Glomerular visceral epithelial cell (primary cell): ENCODE data around the gene OGDHL.
"Not testable (repeated sequence)": the region's sequence is repeated elsewhere in the genome, so short reads cannot be mapped to it uniquely, and the experiment has no call there.

Experiments
- DNase-seq: peaks from one replicate; pipeline ENCODE4 v3.0.0-alpha.2; 2016; ENCODE audit errors: extremely low spot score

Gene OGDHL

DNA sequence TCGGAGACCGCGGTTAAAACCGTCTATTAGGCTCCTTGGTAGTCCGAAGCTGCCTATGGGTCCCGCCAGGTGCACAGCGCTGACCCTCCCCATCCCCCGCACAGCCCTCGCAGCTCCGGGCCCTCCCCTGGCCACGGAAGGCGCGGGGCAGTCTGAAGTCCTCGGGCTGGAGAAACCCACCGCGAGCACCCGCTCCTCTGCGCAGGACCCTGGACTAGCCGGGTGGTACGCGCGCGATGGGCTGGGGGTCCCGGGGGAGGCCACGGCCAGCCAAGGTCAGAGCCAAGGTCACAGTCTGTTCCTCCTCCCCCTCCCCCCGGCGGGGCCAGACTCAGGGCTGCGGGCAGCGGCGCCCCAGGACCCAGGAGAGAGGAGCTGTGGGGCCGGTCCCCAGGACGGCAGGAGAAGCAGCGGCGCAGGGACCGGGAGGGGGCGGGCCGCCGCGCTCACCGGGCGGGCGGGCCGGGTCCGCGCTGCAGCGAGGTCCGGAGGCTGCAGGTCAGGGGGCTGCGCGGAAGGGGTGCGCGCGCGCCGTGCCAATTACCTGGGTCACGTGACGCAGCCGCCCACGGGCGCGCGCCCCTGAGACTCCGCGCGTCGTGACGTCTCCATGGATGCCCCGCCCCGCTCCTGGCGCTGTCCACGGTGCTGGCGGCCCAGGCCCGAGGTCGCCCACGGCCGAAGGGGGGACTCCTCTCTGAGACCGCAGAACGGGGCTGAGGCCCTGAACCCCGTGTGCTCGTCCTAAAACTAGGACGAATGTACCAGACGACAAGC lies at the start of gene OGDHL:
OGDHL (minus strand) TSS at position 535 of the 777 bp plus-strand sequence. CDS start 3,731 bp downstream, outside the sequence.
- peak; percentile 66 for DNase-seq

DNA sequence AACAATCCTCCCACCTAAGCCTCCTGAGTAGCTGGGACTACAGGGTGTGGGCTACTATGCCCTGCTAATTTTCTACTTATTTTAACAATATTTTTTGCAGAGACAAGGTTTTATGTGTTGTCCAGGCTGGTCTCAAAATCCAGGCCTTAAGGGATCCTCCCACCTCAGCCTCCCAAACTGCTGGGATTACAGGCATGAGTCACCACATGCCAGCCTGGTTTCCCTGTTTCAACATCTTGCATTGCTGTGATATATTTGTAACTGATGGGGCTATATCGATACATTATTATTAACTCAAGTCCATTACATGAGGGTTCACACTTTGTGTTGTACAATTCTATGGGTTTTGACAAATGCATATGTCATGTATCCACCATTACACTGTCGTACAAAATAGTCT lies 41.9 kb upstream of the OGDHL start:
- no peak for DNase-seq

DNA sequence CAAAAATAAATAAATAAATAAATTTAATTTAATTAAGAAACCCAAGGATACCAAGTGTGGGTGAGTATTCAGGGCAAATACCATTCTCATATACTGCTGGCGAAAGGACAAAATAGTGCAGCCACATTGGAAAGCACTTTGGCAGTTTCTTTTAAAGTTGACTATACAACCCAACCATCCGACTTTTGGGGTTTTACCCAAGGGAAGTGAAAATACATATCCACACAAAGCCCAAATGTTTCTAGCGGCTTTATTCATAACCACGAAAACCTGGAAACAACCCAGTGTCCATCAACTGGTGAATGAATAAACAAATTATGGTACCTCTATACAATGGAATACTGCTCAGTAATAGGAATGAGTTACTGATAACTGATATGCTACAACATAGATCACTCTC lies 36.2 kb upstream of the OGDHL start:
- DNase-seq = no peak

DNA sequence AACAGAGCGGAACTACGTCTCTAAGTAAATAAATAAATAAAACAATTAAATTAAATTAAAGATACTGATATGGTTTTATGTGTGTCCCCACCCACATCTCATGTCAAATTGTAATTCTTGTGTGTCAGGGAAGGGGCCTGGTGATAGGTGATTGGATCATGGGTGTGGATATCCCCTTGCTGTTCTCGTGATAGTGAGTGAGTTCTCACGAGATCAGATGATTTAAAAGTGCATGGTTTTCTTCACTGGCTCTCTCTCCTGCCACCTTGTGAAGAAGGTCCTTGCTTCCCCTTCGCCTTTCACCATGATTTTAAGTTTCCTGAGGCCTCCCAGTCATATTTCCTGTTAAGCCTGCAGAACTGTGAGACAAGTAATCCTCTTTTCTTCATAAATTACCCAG lies 29.0 kb upstream of the OGDHL start:
- DNase-seq = no peak

DNA sequence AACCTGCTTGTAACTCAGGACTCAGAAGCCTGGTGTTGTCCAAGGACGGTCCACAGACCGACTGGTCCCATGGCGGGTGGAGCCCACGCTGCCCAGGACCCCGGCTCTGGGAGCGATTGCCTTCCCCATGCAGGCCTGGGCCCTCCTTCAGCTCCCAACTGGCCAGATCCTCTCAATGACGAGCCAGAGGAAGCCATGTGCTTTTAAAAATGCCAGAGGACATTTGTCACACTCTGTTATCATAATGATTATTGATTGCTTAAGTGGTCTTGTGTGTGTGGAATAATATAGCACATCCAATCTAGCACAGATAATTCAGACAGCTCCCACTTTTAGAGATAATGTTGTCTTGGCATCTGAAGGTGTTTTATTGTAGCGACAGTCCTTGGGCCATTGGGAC lies 22.6 kb upstream of the OGDHL start:
- no peak for DNase-seq

DNA sequence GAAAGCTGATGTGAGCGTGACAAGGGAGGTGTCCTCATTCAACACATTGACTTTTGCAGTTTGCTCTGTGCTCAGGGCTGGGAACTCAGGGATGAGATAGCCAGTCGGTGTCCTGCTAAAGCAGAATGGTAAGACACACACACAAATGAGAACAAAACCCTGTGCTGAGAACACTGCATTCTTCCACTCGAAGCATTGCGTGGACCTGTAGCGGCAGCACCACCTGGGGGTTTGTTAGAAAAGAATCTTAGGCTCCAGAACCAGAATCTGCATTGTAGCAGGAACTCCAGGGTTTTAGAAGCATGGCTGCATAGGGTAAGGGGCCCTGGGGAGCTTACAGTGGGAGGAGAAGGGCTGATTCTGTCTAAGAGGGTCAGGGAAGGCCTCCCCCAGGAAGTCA lies 21.5 kb upstream of the OGDHL start:
- no peak for DNase-seq

DNA sequence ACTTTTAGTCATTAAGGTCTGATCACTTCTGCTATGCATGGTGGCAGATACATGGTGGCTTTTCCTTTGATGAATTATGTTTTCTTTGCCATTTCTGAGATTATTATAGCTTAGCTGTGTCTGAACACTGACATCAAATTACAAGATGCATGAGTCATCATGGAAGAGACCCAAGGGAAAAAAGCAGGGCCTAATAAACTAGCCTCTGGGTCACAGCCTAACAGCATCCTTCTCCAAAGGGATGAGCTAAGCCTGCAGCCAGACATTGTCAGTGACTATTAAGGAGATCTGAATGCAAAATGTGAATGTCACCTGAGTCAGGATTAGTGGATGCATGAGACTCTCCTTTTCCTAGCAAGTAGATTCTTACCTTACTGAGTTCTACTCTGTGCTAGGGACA lies 19.1 kb upstream of the OGDHL start:
- DNase-seq = no peak

DNA sequence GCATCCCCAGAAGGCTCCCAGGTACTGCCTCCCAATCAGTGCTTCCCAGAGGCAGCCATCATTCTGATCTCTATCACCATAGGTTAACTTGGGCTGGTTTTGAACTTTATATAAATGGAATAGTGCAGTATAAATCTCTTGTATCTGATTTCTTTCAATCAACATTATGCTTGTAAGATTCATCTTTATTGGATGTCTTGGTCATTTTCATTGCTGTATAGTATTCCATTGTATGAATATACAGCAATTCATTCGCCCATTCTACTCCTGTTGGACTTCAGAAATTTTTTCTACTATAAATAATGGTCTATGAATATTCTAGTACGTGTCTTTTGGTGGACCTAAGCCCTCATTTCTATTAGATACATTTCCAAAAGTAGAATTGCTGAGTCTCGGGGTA lies 16.1 kb upstream of the OGDHL start:
- no peak for DNase-seq

DNA sequence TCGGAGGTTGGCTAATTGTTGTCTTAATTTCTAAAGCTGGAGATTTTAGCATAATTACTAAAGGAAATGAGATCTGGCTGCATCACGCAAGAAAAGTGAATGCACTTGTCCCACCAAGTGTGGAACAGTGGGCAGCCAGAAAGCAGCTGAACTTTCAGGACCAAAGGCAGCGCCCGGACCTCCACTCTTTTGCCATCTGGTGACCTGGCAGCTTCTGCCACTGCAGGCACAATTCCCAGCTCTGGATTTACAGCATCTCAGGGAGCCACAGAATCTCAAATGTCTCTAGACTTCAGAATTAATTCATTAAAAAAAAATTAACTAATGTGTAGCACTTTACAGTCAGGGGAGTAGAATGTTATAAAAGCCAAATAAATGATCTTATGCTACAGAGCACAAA lies 14.7 kb upstream of the OGDHL start:
- no peak for DNase-seq

DNA sequence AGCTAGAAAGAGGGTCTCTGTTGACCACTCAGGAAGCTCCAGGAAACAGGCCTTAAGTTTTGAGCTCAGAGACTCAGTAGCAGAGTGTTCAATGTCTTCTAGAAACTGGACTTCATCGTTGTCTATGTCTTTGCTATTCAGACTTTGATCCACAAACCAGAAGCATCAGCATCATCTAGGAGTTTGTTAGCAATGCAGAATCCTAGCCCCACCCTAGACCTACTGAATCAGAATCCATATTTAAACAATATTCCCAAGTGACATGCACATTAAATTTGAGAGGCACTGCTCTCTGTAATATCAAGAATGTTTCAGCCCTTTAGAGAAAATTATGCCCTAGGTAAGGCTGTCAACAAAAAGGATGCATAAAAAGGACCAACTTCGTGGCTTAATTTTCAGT lies 12.9 kb upstream of the OGDHL start:
- no peak for DNase-seq

DNA sequence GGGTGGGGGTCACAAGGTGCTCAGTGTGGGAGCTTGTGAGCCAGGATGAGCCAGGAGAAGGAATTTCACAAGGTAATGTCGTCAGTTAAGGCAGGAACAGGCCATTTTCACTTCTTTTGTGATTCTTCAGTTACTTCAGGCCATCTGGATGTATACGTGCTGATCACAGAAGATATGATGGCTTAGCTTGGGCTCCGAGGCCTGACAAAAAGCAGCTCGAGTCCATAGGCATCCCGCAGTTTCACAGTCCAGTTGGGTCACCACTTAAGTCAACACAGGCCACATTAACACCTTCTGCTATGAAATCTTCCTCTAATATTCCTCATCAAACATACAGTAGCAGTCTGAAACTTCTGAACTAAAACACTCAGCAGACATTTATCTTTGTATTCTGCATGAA lies 10.8 kb upstream of the OGDHL start:
- DNase-seq = not testable (repeated sequence)

DNA sequence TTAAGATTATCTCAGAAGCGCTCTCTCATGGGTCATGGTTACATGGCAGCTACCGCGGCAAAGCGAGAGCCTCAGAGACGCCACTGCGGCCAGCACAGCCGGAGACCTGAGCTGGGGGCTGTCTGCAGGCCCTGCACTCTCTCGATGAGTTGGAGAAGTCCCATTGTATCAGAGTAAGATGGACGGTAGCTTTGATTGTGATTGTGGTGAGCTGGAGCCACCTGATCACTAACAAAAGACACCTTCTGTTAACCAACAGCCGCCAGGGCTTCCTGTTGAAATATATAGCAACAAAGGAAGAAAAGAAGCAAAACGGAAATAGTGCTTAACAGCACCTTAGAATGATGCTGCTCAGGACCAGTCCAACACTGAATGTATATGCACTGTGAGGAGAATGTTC lies 8.9 kb upstream of the OGDHL start:
- not testable (repeated sequence) for DNase-seq

DNA sequence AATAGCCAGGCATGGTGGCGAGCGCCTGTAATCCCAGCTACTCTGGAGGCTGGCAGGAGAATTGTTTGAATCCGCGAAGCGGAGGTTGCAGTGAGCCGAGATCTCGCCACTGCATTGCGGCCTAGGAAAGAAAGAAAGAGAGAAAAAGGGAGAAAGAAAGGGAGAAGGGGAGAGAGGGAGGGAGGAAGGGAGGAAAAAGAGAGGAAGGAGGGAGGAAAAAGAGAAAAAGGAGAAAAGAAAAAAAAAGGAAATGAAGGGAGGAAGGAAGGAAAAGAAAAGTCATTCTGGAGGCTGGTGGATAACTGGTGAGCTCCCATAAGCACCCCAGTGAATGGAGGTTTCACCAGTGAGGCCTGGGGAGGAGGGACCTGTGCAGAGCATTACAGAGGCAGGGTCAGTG lies 7.6 kb upstream of the OGDHL start:
- DNase-seq = no peak

DNA sequence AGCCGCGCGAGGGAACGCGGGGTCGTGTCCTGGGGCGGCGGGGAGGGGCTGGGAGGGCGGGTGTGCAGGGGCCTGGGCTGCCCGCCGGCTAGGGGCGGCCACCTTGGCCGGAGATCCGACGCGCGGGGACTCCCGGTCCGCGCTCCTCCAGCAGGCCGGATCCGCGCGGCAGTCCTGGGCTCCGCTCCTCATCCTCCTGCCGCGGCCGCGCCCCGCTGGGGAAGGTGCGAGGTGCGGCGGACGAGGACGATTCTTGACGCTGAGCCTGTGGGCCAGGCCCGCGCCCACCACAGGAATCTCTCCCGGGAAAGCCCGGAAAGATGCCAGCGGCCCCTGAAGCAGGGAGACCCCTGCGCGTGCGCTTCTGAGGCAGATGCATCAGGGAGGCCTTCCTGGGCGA lies 6.6 kb upstream of the OGDHL start:
- DNase-seq = no peak

DNA sequence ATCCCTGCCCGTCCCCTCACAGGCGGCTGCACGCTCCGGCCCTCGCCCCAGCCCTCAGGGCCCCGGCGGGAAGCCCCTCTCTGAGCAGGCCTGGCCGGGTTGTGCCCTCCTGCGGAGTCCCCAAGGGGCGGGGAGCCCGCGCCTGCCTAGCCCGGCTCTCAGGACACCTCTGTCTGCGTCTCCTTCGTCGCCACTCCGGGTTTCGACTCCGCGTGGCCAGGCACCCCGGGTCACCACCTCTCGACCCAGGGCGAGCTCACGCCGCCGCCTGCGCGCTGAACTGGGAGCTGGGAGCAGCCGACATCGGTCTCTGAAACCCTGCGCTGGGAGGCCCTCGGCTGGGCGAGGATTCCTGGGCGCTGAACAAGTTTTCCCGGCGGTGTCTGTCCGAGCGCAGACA lies 6.2 kb upstream of the OGDHL start:
- no peak for DNase-seq

DNA sequence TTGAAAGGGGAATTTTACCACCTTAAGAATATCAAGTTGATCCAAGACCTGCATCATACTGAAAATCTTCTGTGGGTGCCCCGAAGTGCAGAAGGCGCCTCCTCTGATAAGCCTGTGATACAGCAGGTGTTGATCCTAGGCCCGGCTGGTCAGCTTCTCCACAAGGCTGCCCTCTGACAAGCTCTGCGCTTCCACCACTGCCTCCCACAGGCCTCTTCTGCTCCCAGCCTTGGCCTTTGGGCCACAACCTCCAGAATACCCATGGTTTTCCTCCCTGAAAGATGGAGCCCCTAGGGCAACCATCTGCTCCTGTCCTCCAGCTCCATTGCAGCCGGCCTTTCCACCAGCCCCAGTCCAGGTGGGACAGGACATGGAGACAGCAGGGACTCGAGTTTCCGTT lies 5.6 kb upstream of the OGDHL start:
- no peak for DNase-seq

DNA sequence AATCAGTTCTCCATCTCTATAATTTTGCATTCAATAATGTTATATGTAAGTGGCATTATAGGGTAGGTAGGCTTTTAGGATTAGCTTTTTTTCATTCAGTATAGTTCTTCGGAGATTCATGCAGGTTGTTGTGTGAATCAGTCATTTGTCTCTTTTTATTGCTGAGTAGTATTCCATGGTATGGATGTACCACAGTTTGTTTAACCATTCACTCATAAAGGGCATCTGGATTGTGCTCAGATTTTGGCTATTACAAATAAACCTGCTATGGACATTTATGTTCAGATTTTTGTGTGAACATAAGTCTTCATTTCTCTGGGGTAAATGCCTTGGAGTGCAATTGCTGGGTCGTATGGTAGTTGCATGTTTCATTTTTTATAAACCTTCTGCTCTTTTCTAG lies 4.4 kb upstream of the OGDHL start:
- DNase-seq = no peak

DNA sequence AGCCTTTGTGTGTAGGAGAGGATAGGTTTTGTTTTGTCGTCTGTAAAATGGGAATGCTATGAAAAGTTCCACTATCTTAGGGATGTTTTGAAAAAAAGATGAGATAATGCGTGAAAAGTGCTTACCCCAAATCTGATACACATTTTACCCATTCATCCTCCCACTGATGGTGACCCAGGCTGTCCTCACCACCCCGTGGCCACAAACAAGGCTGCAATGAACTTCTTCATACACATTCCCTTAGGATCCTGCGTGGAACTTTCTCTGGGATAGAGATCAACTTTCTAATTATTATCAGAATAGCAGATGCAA lies 399 bp upstream of the OGDHL start:
- DNase-seq = no peak

DNA sequence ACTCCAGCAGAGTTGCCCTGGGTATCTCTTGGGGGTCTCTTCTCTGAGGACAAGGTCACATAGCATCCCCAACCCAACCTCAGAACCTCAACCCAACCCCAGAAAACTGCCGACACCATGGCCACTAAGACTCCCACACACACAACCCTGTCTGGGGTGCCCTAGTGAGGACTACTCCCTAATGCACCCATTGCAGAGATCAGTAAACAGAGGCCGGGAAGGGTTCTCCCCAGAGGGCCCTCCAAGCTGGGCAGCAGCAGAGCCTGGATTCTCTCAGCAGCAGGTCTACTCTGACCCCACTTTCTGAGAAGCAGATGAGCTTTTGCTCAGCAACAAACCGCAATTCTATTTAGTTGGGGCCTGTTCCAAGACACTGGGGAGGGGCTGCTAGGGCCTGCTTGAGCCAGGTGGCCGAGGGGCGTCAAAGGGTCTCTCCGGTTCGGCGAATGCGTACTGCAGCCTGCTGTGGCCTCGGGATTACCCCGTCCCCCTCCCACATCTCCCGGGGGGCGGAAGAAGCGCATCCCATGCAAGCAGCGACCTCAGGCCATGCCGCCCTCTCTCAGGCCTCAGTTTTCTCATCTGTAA lies 828 bp downstream of the OGDHL start:
- no peak for DNase-seq

DNA sequence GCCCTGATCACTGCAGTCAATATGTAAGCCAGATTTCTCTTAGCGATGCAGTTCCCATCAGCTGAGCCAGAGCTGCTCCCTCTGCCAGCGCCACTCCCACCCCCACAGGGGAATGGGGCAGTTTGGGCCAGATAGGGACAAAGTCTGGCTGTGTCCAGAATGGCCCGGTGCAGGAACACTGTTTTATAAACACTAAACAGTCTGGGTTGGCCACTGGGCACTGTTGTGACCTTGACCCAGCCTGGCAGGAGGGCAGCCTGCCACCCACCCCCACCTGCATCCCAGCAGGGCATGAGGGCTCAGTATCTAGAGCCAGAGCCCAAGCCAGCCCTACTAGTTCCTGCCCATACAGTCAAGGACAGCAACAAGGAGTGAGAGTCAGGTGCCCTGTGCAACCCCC lies 1.3 kb downstream of the OGDHL start:
- no peak for DNase-seq

DNA sequence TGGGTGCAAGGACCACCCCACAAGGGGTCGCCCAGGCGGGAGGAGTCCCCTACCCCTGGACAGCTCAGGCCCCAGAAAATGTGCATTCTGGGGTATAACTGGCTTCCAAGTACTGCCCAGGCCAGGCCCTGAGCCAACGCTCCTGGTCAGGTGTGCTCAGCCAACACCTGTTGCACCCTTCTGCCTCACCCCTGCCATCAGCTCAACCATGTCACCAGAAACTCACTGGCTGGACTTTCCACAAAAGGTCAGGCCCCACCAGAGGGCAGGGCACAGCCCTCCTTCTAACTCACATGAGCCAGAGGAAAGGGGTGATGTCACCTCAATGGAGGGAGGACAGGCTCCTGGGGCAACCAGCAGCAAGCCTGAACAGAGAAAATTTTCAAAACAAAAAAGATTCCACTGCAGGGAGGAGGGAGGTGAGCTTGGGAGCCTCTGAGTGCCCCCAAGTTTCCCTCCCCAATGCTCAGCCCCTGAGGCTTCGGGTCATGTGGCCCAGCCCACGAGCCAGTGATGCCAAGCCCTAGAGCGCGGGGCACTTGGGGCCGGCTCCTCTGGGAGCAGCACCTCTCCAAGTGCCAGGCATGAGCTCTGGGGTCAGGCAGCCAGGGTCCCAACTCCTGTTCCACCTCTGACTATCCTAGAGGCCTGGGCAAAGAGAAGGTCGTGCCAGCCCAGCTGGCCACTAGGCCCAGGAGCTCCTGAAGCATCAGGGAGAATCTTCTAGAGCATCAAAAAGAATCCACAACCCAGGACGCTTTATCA lies 2.2 kb downstream of the OGDHL start:
- DNase-seq = no peak

DNA sequence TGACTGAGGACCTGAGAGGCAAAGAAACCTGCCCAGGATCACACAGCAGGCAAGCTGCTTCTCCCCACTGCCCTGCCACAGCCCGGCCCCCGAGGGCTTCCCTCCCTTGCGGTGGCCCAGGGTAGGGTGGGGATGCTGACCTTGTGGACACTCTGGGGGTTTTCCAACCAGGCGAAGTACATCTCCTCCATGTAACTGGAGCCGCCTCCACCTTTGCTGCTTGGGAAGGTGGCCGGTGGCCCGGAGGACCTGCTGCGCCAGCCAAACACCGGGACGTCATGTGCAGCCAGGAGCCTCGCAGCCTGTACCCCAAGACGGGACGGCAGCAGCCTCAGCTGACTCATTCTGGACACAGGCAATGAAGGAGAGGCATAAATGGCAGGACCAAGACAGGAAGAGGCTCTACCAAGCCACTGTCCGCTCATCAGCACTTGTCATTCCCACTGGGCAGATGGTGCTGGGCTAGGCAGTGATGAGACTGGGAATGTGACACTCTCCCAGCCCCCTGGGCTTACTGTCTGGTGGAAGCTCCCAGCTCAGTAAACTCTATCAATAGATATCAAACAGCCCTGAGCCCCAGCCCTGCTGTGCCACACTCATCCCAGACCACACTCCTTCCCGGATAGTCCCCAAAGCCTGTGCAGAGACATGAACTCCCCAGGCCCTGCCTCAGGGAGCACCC lies 3.7 kb downstream of the OGDHL start:
- DNase-seq = no peak

DNA sequence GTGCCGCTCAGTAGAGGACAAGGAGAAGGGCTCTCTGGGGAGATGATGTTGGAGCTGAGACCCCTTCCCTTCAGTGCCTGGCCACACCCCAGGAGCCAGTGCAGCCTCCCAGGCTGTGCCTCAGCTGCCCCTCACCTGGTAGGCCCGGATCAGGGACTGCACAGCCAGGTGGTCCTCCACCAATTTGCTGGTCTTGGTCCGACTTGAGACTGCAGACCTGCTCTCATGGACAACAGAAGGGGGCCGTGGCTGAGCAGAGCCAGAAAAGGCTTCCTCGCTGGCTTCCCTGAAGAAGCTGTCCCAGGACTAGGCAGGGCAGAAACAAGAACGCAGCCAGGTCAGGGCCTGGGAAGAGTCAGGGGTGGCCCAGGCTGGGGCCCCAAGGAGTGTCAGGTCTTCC lies 5.5 kb downstream of the OGDHL start:
- no peak for DNase-seq
